GM12865 (cell line): ENCODE data around the gene TP63.

ENCODE experiments used
- DNase-seq: peaks from one replicate; pipeline ENCODE4 v3.0.0; 2010; ENCODE audit warnings: low read depth
- H3K4me3 ChIP-seq: 2 replicates; pipeline ENCODE4 v1.5.1; 2011; ENCODE audit warnings: mild to moderate bottlenecking, low read depth, low read length, control low read depth
- CTCF ChIP-seq: IDR thresholded peaks from 2 replicates; pipeline ENCODE4 v1.5.1; 2011; ENCODE audit warnings: low read length, control low read depth, low read depth, inconsistent platforms; ENCODE audit not compliant: insufficient read depth; ENCODE audit errors: missing control alignments

Gene TP63

GRCh38 chr3:189841473-189842205 is 210.4 kb downstream of the TP63 start:
- TF ChIP-seq CTCF: no peak
- H3K4me3 ChIP-seq: no peak overlapping the region

GRCh38 chr3:189842681-189843602 is 211.8 kb downstream of the TP63 start:
- no peak overlapping the region for H3K4me3 ChIP-seq
- no peak for DNase-seq
- no peak for TF ChIP-seq CTCF

More at GRCh38 chr3:189841473-189842205, 210.4 kb downstream of the TP63 start:
- peak; percentile 78 for DNase-seq

- TF ChIP-seq CTCF: no peak
- H3K4me3 ChIP-seq: no peak overlapping the region
- DNase-seq: no peak
Measured at GRCh38 chr3:189845069-189845468, 213.9 kb downstream of the TP63 start.

GRCh38 chr3:189848395-189849040 is 217.3 kb downstream of the TP63 start:
- TF ChIP-seq CTCF: no peak
- no peak for DNase-seq
- no peak overlapping the region for H3K4me3 ChIP-seq

GRCh38 chr3:189849262-189849661 is 218.1 kb downstream of the TP63 start:
- TF ChIP-seq CTCF: no peak
- DNase-seq: no peak
- no peak overlapping the region for H3K4me3 ChIP-seq

GRCh38 chr3:189851682-189852081 is 220.5 kb downstream of the TP63 start:
- TF ChIP-seq CTCF: no peak
- no peak for DNase-seq
- H3K4me3 ChIP-seq: no peak overlapping the region
